ENCODE data around the gene DNAJC9. TPM values are rescaled to one million over a fixed set of nuclear protein-coding genes. Genes with fewer than 3 reads are reported as not detected.

DNAJC9 gene
- total and polyA plus RNA-seq, 10 donors, result 12.1 to 34.8 (median 20.7) TPM

DNA sequence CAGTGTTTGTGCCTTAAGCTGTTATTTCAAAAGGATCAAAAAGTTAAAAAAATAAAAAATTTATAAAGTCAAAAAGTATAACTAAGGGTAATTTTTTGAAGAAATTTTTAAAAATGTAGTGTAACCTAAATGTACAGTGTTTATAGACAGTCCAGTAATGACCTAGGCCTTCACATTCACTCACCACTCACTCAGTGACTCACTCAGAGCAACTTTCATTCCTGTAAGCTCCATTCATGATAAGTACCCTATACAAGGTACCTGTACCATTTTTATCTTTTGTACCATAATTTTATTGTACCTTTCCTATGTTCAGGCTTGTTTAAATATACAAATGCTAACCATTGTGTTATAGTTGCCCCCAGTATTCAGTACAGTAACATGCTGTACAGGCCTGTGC, 21.5 kb downstream of the DNAJC9 start:
- Histone ChIP-seq H3K36me3 (peaks cover 0 to 34% (median 7%) of the 10 kb centered on the region in 6 donors), H3K27ac (no peak overlapping the region), H3K4me3 (no peak overlapping the region), H3K27me3 (replicated peaks in 1 of 7) (no peaks in the 10 kb centered on the region), H3K9me3 (no peaks in the 10 kb centered on the region), H3K4me1 (peaks cover 0 to 11% (median 0%) of the 10 kb centered on the region in 6 donors)
- intact Hi-C loops (cut with DNase I; ENCODE audit: low total_unique reads), result no loop called here
- DNase-seq, result no peak
- TF ChIP-seq, protein P1, sequence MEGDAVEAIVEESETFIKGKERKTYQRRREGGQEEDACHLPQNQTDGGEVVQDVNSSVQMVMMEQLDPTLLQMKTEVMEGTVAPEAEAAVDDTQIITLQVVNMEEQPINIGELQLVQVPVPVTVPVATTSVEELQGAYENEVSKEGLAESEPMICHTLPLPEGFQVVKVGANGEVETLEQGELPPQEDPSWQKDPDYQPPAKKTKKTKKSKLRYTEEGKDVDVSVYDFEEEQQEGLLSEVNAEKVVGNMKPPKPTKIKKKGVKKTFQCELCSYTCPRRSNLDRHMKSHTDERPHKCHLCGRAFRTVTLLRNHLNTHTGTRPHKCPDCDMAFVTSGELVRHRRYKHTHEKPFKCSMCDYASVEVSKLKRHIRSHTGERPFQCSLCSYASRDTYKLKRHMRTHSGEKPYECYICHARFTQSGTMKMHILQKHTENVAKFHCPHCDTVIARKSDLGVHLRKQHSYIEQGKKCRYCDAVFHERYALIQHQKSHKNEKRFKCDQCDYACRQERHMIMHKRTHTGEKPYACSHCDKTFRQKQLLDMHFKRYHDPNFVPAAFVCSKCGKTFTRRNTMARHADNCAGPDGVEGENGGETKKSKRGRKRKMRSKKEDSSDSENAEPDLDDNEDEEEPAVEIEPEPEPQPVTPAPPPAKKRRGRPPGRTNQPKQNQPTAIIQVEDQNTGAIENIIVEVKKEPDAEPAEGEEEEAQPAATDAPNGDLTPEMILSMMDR (IDR thresholded peaks at IDR 0.05 in 8 of 11, conservative IDR thresholded peaks at IDR 0.05 in 3 of 11), result no peak
- TF ChIP-seq POLR2A (IDR thresholded peaks at IDR 0.05), result no peak
- TF ChIP-seq POLR2AphosphoS5 (IDR thresholded peaks at IDR 0.05), result no peak

DNA sequence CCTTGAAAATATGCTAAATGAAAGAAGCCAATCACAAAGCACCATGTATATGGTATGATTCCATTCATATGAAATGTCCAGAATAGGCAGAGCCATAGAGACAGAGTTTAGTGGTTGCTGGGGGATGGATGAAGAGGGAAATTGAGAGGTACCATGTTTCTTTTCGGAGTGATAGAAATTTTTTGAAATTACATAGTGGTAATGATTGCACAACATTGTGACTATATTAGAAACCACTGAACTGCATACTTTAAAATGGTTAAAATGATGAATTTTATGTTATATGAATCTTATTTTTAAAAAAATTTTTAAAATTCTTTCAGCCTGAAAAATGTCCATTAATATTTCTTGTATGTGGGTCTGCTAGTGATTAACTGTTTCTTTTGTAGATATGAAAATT, 26.1 kb downstream of the DNAJC9 start:
- 80 to 100% (median 83%) methylated on average over 1 of the region's 1 CpG for WGBS, 5 donors
- DNase-seq, result no peak
- Histone ChIP-seq H3K27ac (no peak overlapping the region), H3K9me3 (no peaks in the 10 kb centered on the region), H3K4me1 (no peaks in the 10 kb centered on the region), H3K4me3 (no peak overlapping the region), H3K36me3 (peaks cover 0 to 42% (median 23%) of the 10 kb centered on the region in 6 donors), H3K27me3 (replicated peaks in 1 of 7) (no peaks in the 10 kb centered on the region)
- TF ChIP-seq POLR2A (IDR thresholded peaks at IDR 0.05) (no peak), POLR2AphosphoS5 (IDR thresholded peaks at IDR 0.05) (no peak)
- TF ChIP-seq, protein P1 (IDR thresholded peaks at IDR 0.05 in 8 of 11, conservative IDR thresholded peaks at IDR 0.05 in 3 of 11), result no peak
- intact Hi-C loops (cut with DNase I; ENCODE audit: low total_unique reads), result no loop called here

DNA sequence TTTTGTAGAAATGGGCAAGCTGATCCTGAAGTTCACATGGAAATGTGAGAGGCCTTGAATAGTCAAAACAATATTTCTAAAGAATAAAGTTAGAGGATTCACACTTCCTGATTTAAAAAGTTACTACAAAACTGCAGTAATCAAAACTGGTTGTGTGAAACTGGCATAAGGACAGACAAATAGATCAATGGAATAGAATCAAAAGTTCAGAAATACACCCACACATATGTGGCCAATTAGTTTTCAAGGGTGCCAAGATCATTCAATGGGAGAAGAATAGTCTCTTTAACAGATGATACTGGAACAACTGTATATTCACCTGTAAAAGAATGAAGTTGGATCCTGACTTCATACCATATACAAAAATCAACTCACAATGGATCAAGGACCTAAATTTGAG, 27.7 kb downstream of the DNAJC9 start:
- H3K9me3 ChIP-seq, result no peaks in the 10 kb centered on the region
- H3K4me1 ChIP-seq, result no peaks in the 10 kb centered on the region
- peaks cover 0 to 50% (median 22%) of the 10 kb centered on the region in 6 donors for H3K36me3 ChIP-seq
- H3K27me3 ChIP-seq (replicated peaks in 1 of 7), result no peaks in the 10 kb centered on the region
- no peak overlapping the region for H3K4me3 ChIP-seq
- intact Hi-C loops (cut with DNase I; ENCODE audit: low total_unique reads), result no loop called here
- TF ChIP-seq, protein P1 (IDR thresholded peaks at IDR 0.05 in 8 of 11, conservative IDR thresholded peaks at IDR 0.05 in 3 of 11), result no peak
- TF ChIP-seq POLR2AphosphoS5 (IDR thresholded peaks at IDR 0.05), result no peak
- no peak for TF ChIP-seq POLR2A (IDR thresholded peaks at IDR 0.05)
- H3K27ac ChIP-seq, result no peak overlapping the region
- DNase-seq, result no peak

DNA sequence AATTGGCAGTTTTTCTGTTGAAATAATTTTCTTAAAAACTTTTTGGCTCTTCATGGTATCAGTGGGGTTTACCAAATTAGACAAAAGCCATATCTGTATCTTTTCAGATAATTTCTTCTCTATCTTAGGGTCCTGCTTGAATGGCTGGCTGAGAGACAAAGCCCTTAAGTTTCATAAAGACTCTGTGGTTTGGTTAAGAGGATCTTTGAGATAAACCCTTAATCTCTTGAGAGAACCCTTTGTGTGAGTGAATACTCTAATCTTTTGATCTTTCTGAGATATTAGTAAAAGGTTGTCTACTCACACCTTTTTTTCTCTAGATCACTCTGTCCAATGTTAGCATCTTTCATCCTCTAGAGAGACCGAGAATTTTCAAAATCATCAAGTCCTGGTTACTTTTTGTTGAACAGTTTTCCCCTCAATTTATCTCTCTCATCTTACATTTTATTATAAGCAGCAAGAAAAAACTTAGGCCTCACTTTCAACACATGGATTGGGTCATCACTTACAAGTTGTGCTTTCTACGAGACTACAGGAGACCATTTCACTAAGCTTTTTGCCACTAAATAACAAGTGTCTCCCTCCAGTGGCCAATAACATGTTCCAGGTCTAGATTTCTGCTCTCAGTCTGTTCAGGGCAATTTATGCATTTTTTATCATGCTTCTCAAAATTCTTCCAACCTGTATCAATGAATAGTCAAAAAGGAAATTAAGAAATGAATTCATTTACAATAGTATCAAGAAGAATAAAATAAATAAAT, 28.4 kb downstream of the DNAJC9 start:
- Histone ChIP-seq H3K4me1 (no peaks in the 10 kb centered on the region), H3K27ac (no peak overlapping the region), H3K4me3 (no peak overlapping the region), H3K9me3 (no peaks in the 10 kb centered on the region), H3K27me3 (replicated peaks in 1 of 7) (no peaks in the 10 kb centered on the region), H3K36me3 (peaks cover 0 to 52% (median 22%) of the 10 kb centered on the region in 6 donors)
- intact Hi-C loops (cut with DNase I; ENCODE audit: low total_unique reads), result no loop called here
- 79 to 90% (median 86%) methylated on average over 2 of the region's 2 CpGs for WGBS, 5 donors
- TF ChIP-seq POLR2A (IDR thresholded peaks at IDR 0.05), result no peak
- TF ChIP-seq, protein P1 (IDR thresholded peaks at IDR 0.05 in 8 of 11, conservative IDR thresholded peaks at IDR 0.05 in 3 of 11), result peak in 2 of 11 experiments; percentile 17 to 23
- DNase-seq, result no peak
